SU-DHL-6 (cell line): ENCODE results near the gene QSOX2.

Source experiments
- H2AFZ ChIP-seq: fragments of 200-600 bp; sonication (generic); 2 replicates; pipeline ENCODE4 v1.6.1; 2014; ENCODE audit warnings: low read depth, mild to moderate bottlenecking, moderate library complexity, mixed read lengths, antibody characterized with exemption, low read length; ENCODE audit not compliant: severe bottlenecking
- H3F3A ChIP-seq: fragments of 200-600 bp; shearing (Covaris generic); 2 replicates; pipeline ENCODE4 v1.6.0; 2016; ENCODE audit warnings: antibody characterized with exemption, mild to moderate bottlenecking; ENCODE audit not compliant: insufficient read depth
- H3K27ac ChIP-seq: fragments of 200-600 bp; sonication (generic); 2 replicates; pipeline ENCODE4 v1.5.1; 2016; ENCODE audit warnings: low read depth, mild to moderate bottlenecking, low read length, moderate library complexity, mixed read lengths
- H3K27me3 ChIP-seq: fragments of 200-600 bp; sonication (generic), shearing (Covaris generic); 2 replicates; pipeline ENCODE4 v1.6.0; 2014; ENCODE audit warnings: mild to moderate bottlenecking, low read length
- H3K36me3 ChIP-seq: fragments of 200-600 bp; sonication (generic); 2 replicates; pipeline ENCODE4 v1.6.1; 2014; ENCODE audit warnings: mild to moderate bottlenecking, low read length, mixed read lengths
- H3K4me2 ChIP-seq: fragments of 300-600, 200-600 bp; shearing (Covaris generic), sonication (generic); 2 replicates; pipeline ENCODE4 v1.6.0; 2014; ENCODE audit warnings: low read length, low read depth, mild to moderate bottlenecking; ENCODE audit not compliant: poor library complexity, severe bottlenecking
- H3K4me3 ChIP-seq: fragments of 200-600 bp; sonication (generic); 2 replicates; pipeline ENCODE4 v1.5.1; 2014; ENCODE audit warnings: antibody characterized with exemption, low read length, mild to moderate bottlenecking, mixed read lengths; ENCODE audit not compliant: insufficient read depth, poor library complexity, severe bottlenecking
- H3K79me2 ChIP-seq: fragments of 200-600 bp; sonication (generic); 2 replicates; pipeline ENCODE4 v1.6.1; 2014; ENCODE audit warnings: mild to moderate bottlenecking, low read length, moderate library complexity; ENCODE audit not compliant: insufficient read depth
- H3K9ac ChIP-seq: fragments of 200-600 bp; sonication (generic); 2 replicates; pipeline ENCODE4 v1.7.0; 2014; ENCODE audit warnings: mild to moderate bottlenecking, low read length
- H3K9me2 ChIP-seq: fragments of 200-600 bp; sonication (generic); replicated peaks from 2 replicates; pipeline ENCODE4 v1.6.1; 2014; ENCODE audit warnings: low read length; ENCODE audit not compliant: insufficient read depth
- H3K9me3 ChIP-seq: fragments of 200-600 bp; sonication (generic); 2 replicates; pipeline ENCODE4 v1.6.1; 2014; ENCODE audit warnings: low read length, mixed read lengths; ENCODE audit not compliant: insufficient read depth
- H4K20me1 ChIP-seq: fragments of 200-600 bp; sonication (generic); 2 replicates; pipeline ENCODE4 v1.6.1; 2014; ENCODE audit warnings: low read depth, mild to moderate bottlenecking, antibody characterized with exemption, low read length, moderate library complexity, mixed read lengths
- CTCF ChIP-seq: fragments of 200-600 bp; sonication (generic); IDR thresholded peaks from one replicate; pipeline ENCODE4 v1.5.1; 2017; ENCODE audit warnings: antibody characterized with exemption, mild to moderate bottlenecking, low read length, moderate library complexity; ENCODE audit not compliant: insufficient read depth, poor library complexity, severe bottlenecking
- EZH2phosphoT487 ChIP-seq: fragments of 200-600 bp; sonication (generic), shearing (Covaris generic); conservative IDR thresholded peaks from 2 replicates; pipeline ENCODE4 v1.6.1; 2018; ENCODE audit warnings: mild to moderate bottlenecking, antibody characterized with exemption, low read length, moderate library complexity, mixed read lengths

The QSOX2 gene

GRCh38 chr9:136275655-136276429, 30.2 kb upstream of the QSOX2 start:
- no peak overlapping the region for H3K27ac ChIP-seq
- H3K9ac ChIP-seq = no peak overlapping the region
- H3K36me3 ChIP-seq = no peaks in the 10 kb centered on the region
- no peaks in the 10 kb centered on the region for H3K27me3 ChIP-seq
- no peaks in the 10 kb centered on the region for H3K9me3 ChIP-seq
- H3K9me2 ChIP-seq = no peaks in the 10 kb centered on the region
- H3K4me2 ChIP-seq = no peak overlapping the region
- no peak overlapping the region for H3K4me3 ChIP-seq
- TF ChIP-seq EZH2phosphoT487 (no peak), CTCF (no peak)
- H4K20me1 ChIP-seq = no peaks in the 10 kb centered on the region
- H2AFZ ChIP-seq = no peak overlapping the region
- H3F3A ChIP-seq = no peaks in the 10 kb centered on the region
- no peaks in the 10 kb centered on the region for H3K79me2 ChIP-seq

DNA sequence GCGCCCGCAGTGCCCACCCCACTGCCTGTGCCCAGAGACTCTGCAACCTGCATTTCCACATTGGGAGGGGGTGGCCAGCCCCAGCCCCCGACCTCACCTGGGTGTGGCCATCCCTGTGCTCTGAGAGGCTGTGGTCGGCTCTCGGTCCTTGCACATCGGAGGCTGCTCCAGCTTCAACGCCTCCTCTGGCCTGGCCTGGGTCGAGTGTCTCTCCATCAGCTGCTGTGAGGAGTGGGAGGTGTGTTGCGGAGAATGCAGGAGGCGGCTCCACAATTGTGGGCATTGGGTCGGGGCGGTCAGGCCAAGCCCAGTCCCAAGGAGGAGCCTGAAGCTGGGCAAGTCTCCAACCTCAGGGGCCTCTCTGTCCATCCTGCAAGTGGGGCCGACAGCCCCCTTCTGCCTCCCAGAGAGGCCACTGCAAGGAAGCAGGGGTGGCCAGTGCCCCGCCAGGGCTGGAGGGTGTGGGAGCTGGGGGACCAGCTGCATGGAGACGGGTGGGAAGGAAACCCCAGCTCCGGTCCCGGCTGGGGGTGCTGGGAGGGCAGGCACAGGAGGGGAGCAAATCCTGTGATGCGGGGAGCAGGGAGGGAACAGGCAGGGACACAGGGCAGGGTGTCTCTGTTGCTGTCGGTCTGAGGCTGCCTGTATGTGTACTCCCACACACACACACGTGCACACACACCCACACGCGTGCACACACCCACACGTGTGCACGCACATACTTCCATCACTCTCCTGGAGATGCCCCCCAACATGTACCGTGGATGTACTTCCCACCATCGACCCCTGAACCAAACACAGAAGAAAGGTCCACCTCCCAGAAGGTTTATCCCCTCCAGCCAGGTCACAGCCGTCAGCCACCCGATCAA, 29.4 kb upstream of the QSOX2 start:
- Histone ChIP-seq H3K9me3 (no peaks in the 10 kb centered on the region), H3K4me3 (no peak overlapping the region), H3K9ac (no peak overlapping the region), H2AFZ (no peak overlapping the region), H3F3A (no peaks in the 10 kb centered on the region), H4K20me1 (no peaks in the 10 kb centered on the region), H3K9me2 (no peaks in the 10 kb centered on the region), H3K79me2 (no peaks in the 10 kb centered on the region), H3K4me2 (no peak overlapping the region), H3K27ac (no peak overlapping the region), H3K36me3 (no peaks in the 10 kb centered on the region), H3K27me3 (no peaks in the 10 kb centered on the region)
- no peak for TF ChIP-seq CTCF
- no peak for TF ChIP-seq EZH2phosphoT487

GRCh38 chr9:136273921-136274785, 28.5 kb upstream of the QSOX2 start:
- H3F3A ChIP-seq = no peaks in the 10 kb centered on the region
- no peaks in the 10 kb centered on the region for H3K27me3 ChIP-seq
- no peak overlapping the region for H3K9ac ChIP-seq
- H3K9me3 ChIP-seq = no peaks in the 10 kb centered on the region
- H3K4me3 ChIP-seq = no peak overlapping the region
- TF ChIP-seq EZH2phosphoT487 (no peak), CTCF (no peak)
- H3K9me2 ChIP-seq = no peaks in the 10 kb centered on the region
- H4K20me1 ChIP-seq = no peaks in the 10 kb centered on the region
- no peak overlapping the region for H3K4me2 ChIP-seq
- no peak overlapping the region for H2AFZ ChIP-seq
- H3K27ac ChIP-seq = no peak overlapping the region
- H3K36me3 ChIP-seq = no peaks in the 10 kb centered on the region
- no peaks in the 10 kb centered on the region for H3K79me2 ChIP-seq
